ENCODE data around the gene BORCS8.
A peak's percentile ranks its signal among the peaks of the same experiment; 100 is the strongest.
"Not testable (repeated sequence)": the region's sequence is repeated elsewhere in the genome, so short reads cannot be mapped to it uniquely, and the experiment has no call there.

Gene BORCS8

GRCh38 chr19:19191768-19192077 lies 229 bp downstream of the BORCS8 start:
- peak overlapping the region; percentile 86 for H3K4me3 ChIP-seq (ENCODE audit: low read depth, low read length)

GRCh38 chr19:19186742-19187141 lies 5.2 kb downstream of the BORCS8 start:
- H3K4me3 ChIP-seq (ENCODE audit: low read depth, low read length): no peak overlapping the region
- no peak for DNase-seq (ENCODE audit: low read depth)

More at GRCh38 chr19:19191768-19192077, 229 bp downstream of the BORCS8 start:
- DNase-seq (ENCODE audit: low read depth): no peak

GRCh38 chr19:19185853-19186740 lies 5.9 kb downstream of the BORCS8 start:
- DNase-seq (ENCODE audit: low read depth): no peak
- H3K4me3 ChIP-seq (ENCODE audit: low read depth, low read length): no peak overlapping the region

DNA sequence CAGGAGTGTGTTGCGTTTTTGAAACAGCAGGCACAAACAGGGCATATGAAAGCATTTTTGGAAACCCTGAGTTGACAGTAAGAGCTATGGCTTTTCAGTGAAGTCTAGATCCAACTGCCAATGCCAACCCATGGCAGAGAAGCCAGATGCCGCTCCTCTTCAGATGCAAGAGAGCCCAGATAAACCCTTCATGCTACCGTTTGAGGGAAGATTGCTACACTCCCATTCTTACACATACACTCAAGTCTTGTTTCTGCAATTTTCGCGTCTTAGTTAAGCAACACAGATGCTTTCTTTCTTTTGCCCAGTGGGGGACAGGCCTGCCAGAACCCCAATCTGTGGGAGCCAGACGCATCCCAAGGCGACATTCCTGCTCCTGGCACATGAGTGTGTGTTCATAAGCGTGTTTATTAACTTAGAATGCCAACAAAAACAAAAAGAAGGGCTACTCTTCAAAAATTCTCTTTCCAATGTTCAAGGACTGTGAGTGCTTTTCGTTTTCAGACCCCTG lies 10.4 kb downstream of the BORCS8 start:
- DNase-seq (ENCODE audit: low read depth): no peak
- no peak overlapping the region for H3K4me3 ChIP-seq (ENCODE audit: low read depth, low read length)

DNA sequence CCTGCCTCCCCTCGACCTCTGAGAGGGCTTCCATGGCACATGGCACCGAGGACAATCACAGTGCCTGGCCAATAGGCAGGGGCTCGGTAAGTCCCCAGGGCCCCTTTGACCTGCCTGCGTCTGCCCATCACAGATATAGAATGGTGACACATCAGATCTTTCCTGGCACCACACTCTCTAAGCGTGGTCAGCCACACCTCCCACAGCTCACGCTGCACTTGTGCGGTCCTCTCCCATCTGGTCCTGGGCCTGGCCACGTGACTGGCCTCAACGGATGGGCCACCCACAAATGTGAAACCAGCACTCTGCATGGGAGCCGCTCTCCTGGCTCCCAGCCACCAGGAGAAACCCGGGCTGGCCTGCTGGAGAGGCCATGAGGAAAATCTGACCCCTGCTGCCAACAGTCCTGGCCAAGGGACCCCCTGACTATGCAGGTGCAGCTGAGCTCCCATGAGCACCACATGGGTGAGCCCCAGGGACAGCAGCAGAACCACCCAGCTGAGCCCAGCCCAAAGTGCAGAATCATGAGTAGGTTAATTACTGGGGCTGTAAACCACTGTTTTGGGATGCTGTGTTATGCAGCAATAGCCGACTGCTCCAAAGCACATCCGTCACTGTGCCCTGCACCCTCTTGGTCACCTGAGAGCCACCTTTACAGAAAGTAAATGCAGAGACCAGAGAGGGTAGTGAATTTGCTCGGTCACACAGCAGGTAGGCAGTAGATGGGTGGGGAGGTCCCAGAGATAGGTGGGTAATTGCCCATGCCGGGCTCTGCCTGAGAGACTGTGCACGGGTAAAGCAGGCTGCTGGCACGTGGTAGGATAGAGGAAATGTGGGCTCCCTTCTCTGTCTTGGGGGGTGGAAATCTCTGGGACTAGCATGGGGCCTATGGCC lies 12.2 kb downstream of the BORCS8 start:
- no peak for DNase-seq (ENCODE audit: low read depth)
- no peak overlapping the region for H3K4me3 ChIP-seq (ENCODE audit: low read depth, low read length)

DNA sequence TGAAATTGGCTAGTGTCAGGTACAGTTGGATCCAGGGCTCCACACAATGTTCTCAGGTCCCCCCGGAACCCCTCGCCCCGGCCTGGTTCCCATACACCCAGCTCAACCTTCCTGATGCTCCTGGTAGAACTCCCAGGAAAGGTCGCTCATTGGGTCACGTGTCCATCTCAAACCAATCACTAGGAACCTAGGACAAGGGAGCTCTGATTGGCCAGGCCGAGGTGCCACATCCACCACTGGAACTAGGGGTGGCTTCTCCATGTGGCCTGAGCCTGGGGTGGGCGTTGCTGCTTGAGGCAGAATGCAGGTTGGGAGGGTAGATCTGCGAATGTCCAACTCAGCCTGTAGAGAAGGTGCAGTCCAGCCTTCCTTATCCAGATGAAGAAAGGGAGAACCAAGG lies 15.0 kb downstream of the BORCS8 start:
- DNase-seq (ENCODE audit: low read depth): no peak
- H3K4me3 ChIP-seq (ENCODE audit: low read depth, low read length): no peak overlapping the region

- not testable (repeated sequence) for DNase-seq (ENCODE audit: low read depth); H3K4me3 ChIP-seq (ENCODE audit: low read depth, low read length)
These were observed 18.7 kb downstream of the BORCS8 start for GRCh38 chr19:19173243-19173642.

GRCh38 chr19:19171821-19172532 lies 20.0 kb downstream of the BORCS8 start:
- H3K4me3 ChIP-seq (ENCODE audit: low read depth, low read length): no peak overlapping the region
- DNase-seq (ENCODE audit: low read depth): peak; percentile 47

DNA sequence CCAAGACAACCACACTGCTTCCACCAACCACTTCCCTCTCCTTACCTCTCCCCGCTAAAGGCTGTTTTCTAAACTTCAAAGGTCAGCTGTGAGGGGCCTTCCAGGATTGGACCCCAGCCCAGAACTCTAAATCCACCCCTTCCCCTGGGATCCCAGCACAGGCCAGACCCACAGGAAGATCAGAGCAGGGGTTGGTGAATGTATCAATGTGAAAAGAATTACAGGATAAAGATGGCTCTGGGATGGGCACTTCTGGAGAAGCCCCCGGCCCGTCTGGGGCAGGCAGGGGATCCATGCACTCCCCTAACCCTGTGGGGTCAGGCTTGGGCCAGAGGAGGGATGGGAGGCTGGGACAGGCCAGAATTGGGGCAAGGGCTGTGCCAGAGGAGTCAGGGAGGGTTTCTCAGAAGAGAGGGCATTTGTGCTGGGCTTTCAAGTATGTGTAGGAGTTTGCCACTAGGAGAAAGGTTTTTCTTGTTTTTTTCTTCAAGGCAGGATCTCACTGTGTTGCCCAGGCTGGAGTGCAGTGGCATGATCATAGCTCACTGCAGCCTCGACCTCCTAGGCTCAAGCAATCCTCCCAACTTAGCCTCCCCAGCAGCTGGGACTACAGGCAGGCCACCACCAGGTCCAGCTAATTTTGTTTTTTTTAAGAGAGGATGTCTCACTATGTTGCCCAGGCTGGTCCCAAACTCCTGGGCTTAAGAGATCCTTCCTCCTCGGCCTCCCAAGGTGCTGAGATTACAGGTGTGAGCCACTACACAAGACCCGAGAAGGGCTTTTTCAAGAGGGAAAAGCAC lies 20.9 kb downstream of the BORCS8 start:
- H3K4me3 ChIP-seq (ENCODE audit: low read depth, low read length): no peak overlapping the region
- no peak for DNase-seq (ENCODE audit: low read depth)

DNA sequence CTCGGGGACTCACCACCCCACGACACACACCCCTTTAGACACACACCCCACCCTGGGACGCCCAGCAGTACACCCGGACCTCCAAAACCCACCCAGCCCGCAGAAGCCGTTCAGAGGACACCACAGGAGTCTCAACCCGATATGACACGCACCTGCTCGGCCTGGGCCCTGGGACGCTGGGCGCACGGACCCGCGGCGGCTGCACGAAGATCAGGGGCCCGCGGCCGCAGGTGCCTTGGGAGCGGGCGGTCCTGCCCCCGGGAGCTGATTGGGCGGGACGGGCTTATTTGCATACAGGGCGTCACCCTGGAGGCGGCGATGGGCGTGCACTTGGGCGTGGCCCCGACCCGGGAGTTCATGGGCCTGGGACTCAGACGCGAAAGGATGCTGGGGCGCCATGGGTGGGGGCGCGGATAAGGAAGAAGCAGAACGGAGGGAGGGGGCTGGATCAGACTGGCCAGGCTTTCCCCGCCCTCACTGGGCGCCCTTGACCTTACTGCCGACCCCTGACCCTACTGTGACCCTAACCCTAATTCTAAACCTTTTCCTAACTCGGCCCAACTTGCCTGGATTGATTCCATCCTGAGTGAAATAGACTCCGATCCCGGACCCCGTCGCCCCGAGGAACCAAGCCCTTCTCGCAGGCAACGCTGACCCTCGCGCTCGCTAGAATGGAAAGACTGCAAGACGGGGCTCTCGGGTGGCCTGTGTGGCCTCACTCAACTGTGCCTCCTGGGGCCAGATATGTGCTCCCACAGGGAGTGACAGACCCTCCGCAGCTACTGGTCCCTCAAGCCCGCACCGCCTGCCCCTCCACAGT lies 21.7 kb downstream of the BORCS8 start, which contains the start of gene MEF2B:
Gene MEF2B, minus strand, starts transcription at position 211 of the 820 bp plus-strand sequence. CDS start 19,528 bp downstream, outside the sequence.
- no peak for DNase-seq (ENCODE audit: low read depth)
- H3K4me3 ChIP-seq (ENCODE audit: low read depth, low read length): peak within 1 kb of the TSS; percentile 26

- DNase-seq (ENCODE audit: low read depth): no peak
- no peak overlapping the region for H3K4me3 ChIP-seq (ENCODE audit: low read depth, low read length)
These were observed 22.5 kb downstream of the BORCS8 start for GRCh38 chr19:19169236-19170052.

GRCh38 chr19:19167612-19168011 lies 24.3 kb downstream of the BORCS8 start:
- DNase-seq (ENCODE audit: low read depth): no peak
- H3K4me3 ChIP-seq (ENCODE audit: low read depth, low read length): no peak overlapping the region

DNA sequence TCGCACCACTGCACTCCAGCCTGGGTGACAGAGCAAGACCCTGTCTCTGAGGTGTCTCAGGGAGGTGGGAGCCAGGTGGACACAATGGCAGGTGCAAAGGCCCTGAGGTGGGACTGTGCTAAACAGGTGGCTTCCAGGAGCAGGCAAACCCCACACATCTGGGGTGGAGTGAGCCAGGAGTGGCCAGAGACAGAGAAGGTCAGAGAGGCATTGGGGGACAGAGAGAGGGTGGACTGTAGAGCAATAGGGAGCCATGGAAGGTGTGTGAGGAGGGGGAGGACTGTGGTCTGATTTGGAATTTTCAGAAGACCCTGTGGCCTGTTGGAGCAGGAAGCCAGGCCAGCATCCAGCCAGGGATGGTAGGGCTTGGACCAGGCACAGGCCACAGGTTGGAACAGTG lies 26.6 kb downstream of the BORCS8 start:
- no peak for DNase-seq (ENCODE audit: low read depth)

DNA sequence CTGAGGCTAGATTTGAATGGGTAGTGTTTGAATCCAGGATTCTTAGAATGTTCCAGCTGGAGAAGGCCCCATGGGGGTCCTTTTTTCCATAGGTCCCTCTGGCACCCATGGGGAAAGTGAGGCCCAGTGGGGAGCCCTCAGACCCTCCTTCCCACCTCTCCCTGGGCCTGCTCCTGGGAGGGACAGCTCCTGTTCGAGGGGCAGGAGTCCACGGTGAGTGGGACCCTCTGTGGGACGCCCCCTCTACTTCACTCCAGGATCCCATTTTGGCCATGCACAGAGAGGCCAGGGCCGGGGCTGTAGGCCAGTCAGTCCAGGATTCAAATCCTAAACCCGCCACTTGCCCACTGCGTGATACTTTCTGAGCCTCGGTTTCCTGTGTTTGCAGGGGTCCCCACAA lies 29.5 kb downstream of the BORCS8 start:
- DNase-seq (ENCODE audit: low read depth): no peak
- H3K4me3 ChIP-seq (ENCODE audit: low read depth, low read length): no peak overlapping the region

More for the DNA sequence above, 26.6 kb downstream of the BORCS8 start:
- H3K4me3 ChIP-seq (ENCODE audit: low read depth, low read length): no peak overlapping the region

- no peak for DNase-seq (ENCODE audit: low read depth)
- no peak overlapping the region for H3K4me3 ChIP-seq (ENCODE audit: low read depth, low read length)
These were observed 31.4 kb downstream of the BORCS8 start for GRCh38 chr19:19160461-19161035.

DNA sequence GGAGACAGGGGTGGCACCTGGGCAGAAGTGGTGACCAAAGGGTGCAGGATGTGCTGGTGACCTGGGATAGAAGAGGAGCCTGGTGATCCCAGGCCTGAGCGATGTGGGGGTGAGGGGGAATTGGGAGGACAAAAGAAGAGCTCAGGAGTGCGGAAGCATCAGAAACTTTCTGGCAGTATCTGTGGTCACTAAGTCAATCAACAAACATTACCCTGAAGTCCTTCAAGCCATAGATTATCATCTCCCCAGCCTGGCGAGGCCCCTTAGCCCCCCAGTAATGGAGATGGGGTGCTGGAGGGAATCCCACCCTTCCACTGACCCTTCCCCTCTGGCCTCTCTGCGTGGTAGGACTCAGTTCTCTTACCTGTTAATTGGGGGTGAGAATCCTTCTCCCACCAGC lies 32.4 kb downstream of the BORCS8 start:
- no peak overlapping the region for H3K4me3 ChIP-seq (ENCODE audit: low read depth, low read length)
- no peak for DNase-seq (ENCODE audit: low read depth)

DNA sequence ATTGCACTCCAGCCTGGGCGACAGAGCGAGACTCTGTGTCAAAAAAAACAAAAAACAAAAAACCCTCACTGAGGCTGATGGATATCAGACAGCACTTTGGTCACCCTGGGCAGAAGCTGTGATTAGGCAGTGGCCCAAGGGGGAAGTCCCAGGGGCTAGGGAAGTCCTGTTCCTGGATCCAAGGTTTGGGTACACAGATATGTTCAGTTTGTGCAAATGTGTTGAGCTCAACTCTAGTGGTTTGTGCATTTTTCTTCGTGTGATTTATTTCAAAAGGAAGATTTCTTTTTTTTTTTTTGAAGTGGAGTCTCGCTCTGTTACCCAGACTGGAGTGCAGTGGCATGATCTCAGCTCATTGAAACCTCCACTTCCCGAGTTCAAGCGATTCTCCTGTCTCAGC lies 34.1 kb downstream of the BORCS8 start:
- H3K4me3 ChIP-seq (ENCODE audit: low read depth, low read length): no peak overlapping the region
- no peak for DNase-seq (ENCODE audit: low read depth)
